ENCODE results near the gene STK32B.

GRCh38 chr4:5212255-5213013 lies 161.2 kb downstream of the STK32B start:
- no peak for TF ChIP-seq CTCF (IDR thresholded peaks at IDR 0.05)
- TF ChIP-seq POLR2A (IDR thresholded peaks at IDR 0.05) = no peak

Measured in lower leg skin (tissue), 3 donors.